GM18907 (cell line): Measurements from ENCODE around the gene GSE1.

Source experiments
- ATAC-seq: cut with Tn5 transposase; IDR thresholded peaks from one replicate; pipeline ENCODE4 v1.9.1; 2021; ENCODE audit warnings: mild to moderate bottlenecking, moderate library complexity; ENCODE audit not compliant: unreplicated experiment

The GSE1 gene

GRCh38 chr16:85605051-85605911 is 7.8 kb upstream of the GSE1 start:
- no peak for ATAC-seq

GRCh38 chr16:85605912-85606841 is 6.9 kb upstream of the GSE1 start:
- no peak for ATAC-seq

GRCh38 chr16:85606904-85607303 is 6.2 kb upstream of the GSE1 start:
- no peak for ATAC-seq

GRCh38 chr16:85607321-85607765 is 5.8 kb upstream of the GSE1 start:
- ATAC-seq: no peak

GRCh38 chr16:85607796-85608514 is 5.2 kb upstream of the GSE1 start:
- ATAC-seq: no peak

- no peak for ATAC-seq
These were observed 4.6 kb upstream of the GSE1 start for GRCh38 chr16:85608515-85608885.

- no peak for ATAC-seq
These were observed 4.2 kb upstream of the GSE1 start for GRCh38 chr16:85608887-85609286.

- ATAC-seq: no peak
These were observed 3.6 kb upstream of the GSE1 start for GRCh38 chr16:85609539-85609938.

- ATAC-seq: no peak
These were observed 3.1 kb upstream of the GSE1 start for GRCh38 chr16:85610059-85610445.

GRCh38 chr16:85610446-85611193 is 2.5 kb upstream of the GSE1 start:
- ATAC-seq: peak; percentile 38

- ATAC-seq: no peak
These were observed 2.0 kb upstream of the GSE1 start for GRCh38 chr16:85611194-85611443.

GRCh38 chr16:85611444-85612190 is 1.5 kb upstream of the GSE1 start:
- no peak for ATAC-seq

GRCh38 chr16:85612191-85612800 is 826 bp upstream of the GSE1 start:
- no peak for ATAC-seq

GRCh38 chr16:85613604-85614337 is 649 bp downstream of the GSE1 start:
- no peak for ATAC-seq

GRCh38 chr16:85614338-85615013 is 1.4 kb downstream of the GSE1 start:
- no peak for ATAC-seq

- ATAC-seq: no peak
These were observed 2.1 kb downstream of the GSE1 start for GRCh38 chr16:85615014-85615851.

GRCh38 chr16:85615852-85616606 is 2.9 kb downstream of the GSE1 start:
- peak; percentile 32 for ATAC-seq
